HL-60/S4 (cell line): ENCODE results near the gene HOXB8.

ENCODE experiments used
- in situ Hi-C: fragments of 300-500 bp; cut with MboI; formaldehyde crosslinking; loops from 2 replicates; pipeline ENCODE4 v1.14.3; 2022; ENCODE audit warnings: low sequenced_read_pairs

HOXB8 gene

GRCh38 chr17:48637323-48638260, 22.5 kb upstream of the HOXB8 start:
- in situ Hi-C loops = no loop called here

GRCh38 chr17:48636177-48637018, 21.3 kb upstream of the HOXB8 start:
- in situ Hi-C loops = no loop called here

- in situ Hi-C loops = no loop called here
These were observed 19.6 kb upstream of the HOXB8 start for GRCh38 chr17:48634493-48635208.

- in situ Hi-C loops = no loop called here
These were observed 18.2 kb upstream of the HOXB8 start for GRCh38 chr17:48633266-48633677.

- in situ Hi-C loops = no loop called here
These were observed 17.6 kb upstream of the HOXB8 start for GRCh38 chr17:48632579-48633265.

GRCh38 chr17:48631693-48632578, 16.8 kb upstream of the HOXB8 start:
- in situ Hi-C loops = no loop called here

GRCh38 chr17:48630925-48631692, 16.0 kb upstream of the HOXB8 start:
- in situ Hi-C loops = no loop called here

GRCh38 chr17:48630009-48630924, 15.2 kb upstream of the HOXB8 start:
- in situ Hi-C loops = no loop called here

- in situ Hi-C loops = no loop called here
These were observed 14.3 kb upstream of the HOXB8 start for GRCh38 chr17:48629411-48629759.

GRCh38 chr17:48628649-48629410, 13.7 kb upstream of the HOXB8 start:
- in situ Hi-C loops = no loop called here

GRCh38 chr17:48627623-48628521, 12.8 kb upstream of the HOXB8 start:
- in situ Hi-C loops = no loop called here

- in situ Hi-C loops = no loop called here
These were observed 12.1 kb upstream of the HOXB8 start for GRCh38 chr17:48627118-48627597.

- in situ Hi-C loops = no loop called here
These were observed 11.4 kb upstream of the HOXB8 start, which contains the start of gene HOXB9 for GRCh38 chr17:48626245-48627117. Gene HOXB9 (minus strand): TSS chr17:48626358. CDS start chr17:48626269, 89 bp downstream.

- in situ Hi-C loops = no loop called here
These were observed 10.6 kb upstream of the HOXB8 start for GRCh38 chr17:48625495-48626244.
